OCI-LY3 (cell line): Measurements from ENCODE around the gene ACO1.

Source experiments
- H2AFZ ChIP-seq: fragments of 200-600, 300-600 bp; shearing (Covaris generic); 2 replicates; pipeline ENCODE4 v1.6.0; 2014; ENCODE audit warnings: antibody characterized with exemption, low read depth, low read length
- H3K27ac ChIP-seq: fragments of 200-600, 300-600 bp; sonication (generic); 2 replicates; pipeline ENCODE4 v1.5.1; 2014; ENCODE audit warnings: mild to moderate bottlenecking, low read length, moderate library complexity, mixed read lengths
- H3K27me3 ChIP-seq: fragments of 200-600, 300-600 bp; sonication (generic); 2 replicates; pipeline ENCODE4 v1.6.1; 2014; ENCODE audit warnings: low read depth, low read length, mixed read lengths
- H3K36me3 ChIP-seq: fragments of 200-600, 300-600 bp; sonication (generic); replicated peaks from 2 replicates; pipeline ENCODE3; 2014; ENCODE audit warnings: low read depth, low read length, mixed read lengths
- H3K4me1 ChIP-seq: fragments of 300-600, 200-600 bp; sonication (generic); 2 replicates; pipeline ENCODE4 v1.6.1; 2014; ENCODE audit warnings: low read length, mixed read lengths
- H3K4me2 ChIP-seq: fragments of 200-600, 300-600 bp; sonication (generic); 2 replicates; pipeline ENCODE4 v1.6.1; 2014; ENCODE audit warnings: low read length, mixed read lengths
- H3K4me3 ChIP-seq: fragments of 300-600, 200-600 bp; sonication (generic); 2 replicates; pipeline ENCODE4 v1.5.1; 2014; ENCODE audit warnings: antibody characterized with exemption, mild to moderate bottlenecking, low read length, moderate library complexity
- H3K79me2 ChIP-seq: fragments of 300-600, 200-600 bp; shearing (Covaris generic); 2 replicates; pipeline ENCODE4 v1.6.1; 2014; ENCODE audit warnings: mild to moderate bottlenecking, low read length, mixed read lengths
- H3K9ac ChIP-seq: fragments of 300-600, 200-600 bp; shearing (Covaris generic); 2 replicates; pipeline ENCODE4 v1.6.0; 2014; ENCODE audit warnings: mild to moderate bottlenecking, low read length, moderate library complexity
- H3K9me3 ChIP-seq: fragments of 200-600, 300-600 bp; shearing (Covaris generic); 2 replicates; pipeline ENCODE4 v1.6.1; 2014; ENCODE audit warnings: low read length, mixed read lengths; ENCODE audit not compliant: insufficient read depth
- H4K20me1 ChIP-seq: fragments of 200-600, 300-600 bp; sonication (generic); 2 replicates; pipeline ENCODE4 v1.6.1; 2016; ENCODE audit warnings: low read length, mixed read lengths; ENCODE audit not compliant: insufficient read depth
- EZH2phosphoT487 ChIP-seq: fragments of 200-600 bp; shearing (Covaris generic); IDR thresholded peaks from 2 replicates; pipeline ENCODE4 v1.6.1; 2018; ENCODE audit warnings: antibody characterized with exemption, mixed run types, low read depth
- TF ChIP-seq, protein P1 (sequence below): fragments of 200-600, 300-600 bp; sonication (generic); IDR thresholded peaks from 2 replicates; pipeline ENCODE4 v1.5.1; 2014; ENCODE audit warnings: antibody characterized with exemption, low read length, low read depth

The ACO1 gene

DNA sequence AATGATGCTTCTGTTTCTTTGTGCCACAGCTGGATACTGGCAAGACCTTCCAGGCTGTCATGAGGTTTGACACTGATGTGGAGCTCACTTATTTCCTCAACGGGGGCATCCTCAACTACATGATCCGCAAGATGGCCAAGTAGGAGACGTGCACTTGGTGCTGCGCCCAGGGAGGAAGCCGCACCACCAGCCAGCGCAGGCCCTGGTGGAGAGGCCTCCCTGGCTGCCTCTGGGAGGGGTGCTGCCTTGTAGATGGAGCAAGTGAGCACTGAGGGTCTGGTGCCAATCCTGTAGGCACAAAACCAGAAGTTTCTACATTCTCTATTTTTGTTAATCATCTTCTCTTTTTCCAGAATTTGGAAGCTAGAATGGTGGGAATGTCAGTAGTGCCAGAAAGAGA is 65.5 kb downstream of the ACO1 start:
- H2AFZ ChIP-seq, result no peak overlapping the region
- H3K9me3 ChIP-seq, result no peaks in the 10 kb centered on the region
- no peaks in the 10 kb centered on the region for H3K79me2 ChIP-seq
- H3K9ac ChIP-seq, result no peak overlapping the region
- no peak overlapping the region for H3K4me3 ChIP-seq
- no peak for TF ChIP-seq EZH2phosphoT487
- TF ChIP-seq, protein P1, sequence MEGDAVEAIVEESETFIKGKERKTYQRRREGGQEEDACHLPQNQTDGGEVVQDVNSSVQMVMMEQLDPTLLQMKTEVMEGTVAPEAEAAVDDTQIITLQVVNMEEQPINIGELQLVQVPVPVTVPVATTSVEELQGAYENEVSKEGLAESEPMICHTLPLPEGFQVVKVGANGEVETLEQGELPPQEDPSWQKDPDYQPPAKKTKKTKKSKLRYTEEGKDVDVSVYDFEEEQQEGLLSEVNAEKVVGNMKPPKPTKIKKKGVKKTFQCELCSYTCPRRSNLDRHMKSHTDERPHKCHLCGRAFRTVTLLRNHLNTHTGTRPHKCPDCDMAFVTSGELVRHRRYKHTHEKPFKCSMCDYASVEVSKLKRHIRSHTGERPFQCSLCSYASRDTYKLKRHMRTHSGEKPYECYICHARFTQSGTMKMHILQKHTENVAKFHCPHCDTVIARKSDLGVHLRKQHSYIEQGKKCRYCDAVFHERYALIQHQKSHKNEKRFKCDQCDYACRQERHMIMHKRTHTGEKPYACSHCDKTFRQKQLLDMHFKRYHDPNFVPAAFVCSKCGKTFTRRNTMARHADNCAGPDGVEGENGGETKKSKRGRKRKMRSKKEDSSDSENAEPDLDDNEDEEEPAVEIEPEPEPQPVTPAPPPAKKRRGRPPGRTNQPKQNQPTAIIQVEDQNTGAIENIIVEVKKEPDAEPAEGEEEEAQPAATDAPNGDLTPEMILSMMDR, result no peak
- no peaks in the 10 kb centered on the region for H4K20me1 ChIP-seq
- H3K4me1 ChIP-seq, result no peaks in the 10 kb centered on the region
- no peaks in the 10 kb centered on the region for H3K27me3 ChIP-seq
- no peak overlapping the region for H3K4me2 ChIP-seq
- no peak overlapping the region for H3K27ac ChIP-seq
- H3K36me3 ChIP-seq, result peaks cover 2% of the 10 kb centered on the region

DNA sequence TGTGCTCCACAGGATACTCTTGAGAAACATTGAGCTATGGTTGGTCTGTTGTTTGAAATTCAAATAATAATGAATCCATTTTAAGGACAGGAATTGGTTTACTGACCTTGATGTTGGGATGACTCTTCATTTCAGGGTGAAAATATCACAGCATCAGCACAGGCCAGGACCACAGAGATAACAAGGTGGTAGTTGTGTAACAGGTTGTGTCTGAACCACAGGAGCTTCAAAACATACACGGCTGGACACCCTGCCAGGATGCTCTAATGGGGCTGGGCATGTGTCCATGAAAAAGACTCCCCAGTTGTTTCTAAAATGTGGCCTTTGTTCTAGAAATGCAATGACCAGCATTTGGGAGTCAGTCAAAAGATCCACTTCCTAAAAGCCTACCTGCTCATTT is 69.8 kb downstream of the ACO1 start:
- H3K9ac ChIP-seq, result no peak overlapping the region
- H4K20me1 ChIP-seq, result no peaks in the 10 kb centered on the region
- H3K4me3 ChIP-seq, result no peak overlapping the region
- no peaks in the 10 kb centered on the region for H3K4me1 ChIP-seq
- no peak for TF ChIP-seq EZH2phosphoT487
- TF ChIP-seq, protein P1, result no peak
- no peak overlapping the region for H3K27ac ChIP-seq
- H3K36me3 ChIP-seq, result peaks cover 2% of the 10 kb centered on the region
- H3K79me2 ChIP-seq, result no peaks in the 10 kb centered on the region
- no peak overlapping the region for H3K4me2 ChIP-seq
- no peaks in the 10 kb centered on the region for H3K27me3 ChIP-seq
- no peak overlapping the region for H2AFZ ChIP-seq
- H3K9me3 ChIP-seq, result no peaks in the 10 kb centered on the region

DNA sequence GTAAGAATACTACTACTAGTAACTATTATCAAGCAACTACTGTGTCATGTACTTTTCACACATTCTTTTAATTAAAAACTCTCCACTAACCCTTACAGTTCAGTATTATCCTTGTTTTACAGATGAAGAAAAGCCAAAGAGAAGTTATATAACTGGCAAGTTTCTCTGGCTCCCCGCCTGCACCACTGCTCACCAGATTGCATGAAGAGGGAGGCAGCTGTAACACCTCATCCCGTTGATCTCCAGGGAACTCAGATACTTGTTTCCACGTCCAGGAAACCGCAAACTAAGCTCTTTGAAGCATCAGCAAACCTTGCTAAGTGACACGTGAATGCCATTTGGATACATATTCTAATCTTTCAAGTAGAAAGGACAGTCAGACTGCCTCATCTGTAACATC is 71.3 kb downstream of the ACO1 start:
- TF ChIP-seq, protein P1, result no peak
- TF ChIP-seq EZH2phosphoT487, result no peak
- Histone ChIP-seq H3K27ac (no peak overlapping the region), H2AFZ (no peak overlapping the region), H3K79me2 (no peaks in the 10 kb centered on the region), H3K4me1 (no peaks in the 10 kb centered on the region), H3K9me3 (no peaks in the 10 kb centered on the region), H3K27me3 (no peaks in the 10 kb centered on the region), H3K4me3 (no peak overlapping the region), H3K4me2 (no peak overlapping the region), H3K36me3 (peaks cover 2% of the 10 kb centered on the region), H3K9ac (no peak overlapping the region), H4K20me1 (no peaks in the 10 kb centered on the region)

DNA sequence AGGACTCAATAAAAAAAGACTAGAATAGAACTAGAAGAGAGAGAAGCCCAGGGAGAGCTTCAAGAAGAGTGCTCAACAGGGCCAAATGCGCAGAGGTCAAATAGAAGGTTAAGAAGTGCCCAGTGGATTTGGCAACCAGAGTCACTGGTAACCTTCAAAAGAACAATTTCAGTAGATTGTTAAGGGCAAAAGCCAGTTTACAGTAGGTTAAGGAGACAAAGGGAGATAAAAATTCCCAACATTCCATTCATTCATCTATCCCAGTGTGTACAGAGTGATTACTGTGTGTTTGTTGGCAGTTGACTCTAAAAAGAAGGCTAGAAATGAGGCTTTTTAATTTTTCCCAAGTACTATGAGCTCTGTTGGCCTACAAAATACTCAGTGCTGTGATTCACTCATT is 72.1 kb downstream of the ACO1 start:
- peaks cover 2% of the 10 kb centered on the region for H3K36me3 ChIP-seq
- H3K4me2 ChIP-seq, result no peak overlapping the region
- H3K27me3 ChIP-seq, result no peaks in the 10 kb centered on the region

More for the DNA sequence above, 72.1 kb downstream of the ACO1 start:
- Histone ChIP-seq H3K4me3 (no peak overlapping the region), H3K79me2 (no peaks in the 10 kb centered on the region), H2AFZ (no peak overlapping the region), H4K20me1 (no peaks in the 10 kb centered on the region), H3K9ac (no peak overlapping the region), H3K27ac (no peak overlapping the region), H3K9me3 (no peaks in the 10 kb centered on the region), H3K4me1 (no peaks in the 10 kb centered on the region)
- TF ChIP-seq, protein P1, result no peak
- TF ChIP-seq EZH2phosphoT487, result no peak
